CD4-positive, alpha-beta T cell treated with Interleukin-10 for 1 hour (primary cell): ENCODE results near the gene FGD4.

ENCODE experiments used
- DNase-seq: peaks from one replicate; pipeline ENCODE4 v3.0.0-alpha.2; 2020

Gene FGD4

DNA sequence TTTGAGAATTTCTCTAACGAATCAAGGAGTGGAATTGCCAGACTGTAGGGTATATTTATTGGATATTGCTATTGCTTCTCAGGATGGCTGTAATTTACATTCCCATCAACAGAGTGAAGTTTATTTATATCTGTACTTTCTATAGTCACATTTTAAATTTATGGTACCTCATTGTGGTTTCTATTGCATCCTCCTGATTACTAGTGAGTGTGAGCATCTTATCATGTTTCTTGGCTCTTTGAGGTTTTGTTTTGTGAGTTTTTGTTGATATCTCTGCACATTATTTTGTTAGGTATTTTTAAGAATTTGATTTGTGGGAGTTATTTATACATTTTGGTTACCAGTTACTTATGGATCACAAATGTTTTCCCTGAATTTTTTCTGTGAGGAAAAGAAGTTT, 293.7 kb downstream of the FGD4 start:
- no peak for DNase-seq
